Measurements from ENCODE around the gene PSMD14. TPM values are rescaled to one million over a fixed set of nuclear protein-coding genes. Genes with fewer than 3 reads are reported as not detected.

Gene PSMD14
- total and polyA plus RNA-seq, 7 donors, result 27.3 to 50.2 (median 38.5) TPM

DNA sequence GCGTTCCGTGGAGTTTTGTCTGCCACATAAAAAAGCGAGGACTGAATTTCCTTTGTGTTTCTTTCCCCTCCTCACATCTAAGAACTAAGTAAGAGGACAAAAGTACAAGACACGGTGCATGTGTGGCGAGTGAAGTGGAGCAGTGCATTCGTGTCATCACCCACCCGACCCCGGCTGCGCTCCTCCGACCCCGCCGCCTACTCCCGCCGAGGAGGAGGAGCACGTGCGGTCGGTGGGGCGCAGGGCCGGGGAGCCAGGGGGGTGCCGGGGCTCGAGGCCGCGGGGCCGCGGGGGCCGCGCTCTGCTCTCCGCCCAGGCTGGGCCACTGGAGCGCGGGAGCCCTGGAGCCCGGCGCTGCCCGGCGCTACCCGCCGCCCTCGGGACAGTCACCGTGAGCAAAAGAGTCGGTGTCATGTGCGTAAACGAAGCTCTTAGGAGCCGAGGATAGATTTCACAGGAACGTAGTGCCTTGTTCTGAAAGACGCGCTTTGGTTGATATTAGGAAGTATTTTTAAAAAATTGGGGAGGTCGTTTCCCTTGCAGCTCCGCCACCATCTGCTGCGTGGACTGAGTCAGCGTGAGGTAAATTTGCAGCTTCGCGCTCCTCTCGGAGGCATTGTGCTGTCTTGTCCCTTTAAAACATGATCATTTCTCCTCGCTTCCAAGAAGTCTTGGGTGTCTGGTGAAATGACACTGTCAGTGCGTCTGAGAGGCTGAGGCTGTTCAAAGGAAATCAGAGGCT, 118.9 kb downstream of the PSMD14 start:
- H3K4me3 ChIP-seq, result peak overlapping the region in 3 of 4 donors; percentile 6 to 24 (median 9)
- peaks cover 57 to 85% (median 73%) of the 10 kb centered on the region in 3 donors for H3K27me3 ChIP-seq
- peaks cover 0 to 36% (median 18%) of the 10 kb centered on the region in 4 donors for H3K4me1 ChIP-seq
- intact Hi-C loops (cut with DNase I), result no loop called here
- TF ChIP-seq, protein P1, sequence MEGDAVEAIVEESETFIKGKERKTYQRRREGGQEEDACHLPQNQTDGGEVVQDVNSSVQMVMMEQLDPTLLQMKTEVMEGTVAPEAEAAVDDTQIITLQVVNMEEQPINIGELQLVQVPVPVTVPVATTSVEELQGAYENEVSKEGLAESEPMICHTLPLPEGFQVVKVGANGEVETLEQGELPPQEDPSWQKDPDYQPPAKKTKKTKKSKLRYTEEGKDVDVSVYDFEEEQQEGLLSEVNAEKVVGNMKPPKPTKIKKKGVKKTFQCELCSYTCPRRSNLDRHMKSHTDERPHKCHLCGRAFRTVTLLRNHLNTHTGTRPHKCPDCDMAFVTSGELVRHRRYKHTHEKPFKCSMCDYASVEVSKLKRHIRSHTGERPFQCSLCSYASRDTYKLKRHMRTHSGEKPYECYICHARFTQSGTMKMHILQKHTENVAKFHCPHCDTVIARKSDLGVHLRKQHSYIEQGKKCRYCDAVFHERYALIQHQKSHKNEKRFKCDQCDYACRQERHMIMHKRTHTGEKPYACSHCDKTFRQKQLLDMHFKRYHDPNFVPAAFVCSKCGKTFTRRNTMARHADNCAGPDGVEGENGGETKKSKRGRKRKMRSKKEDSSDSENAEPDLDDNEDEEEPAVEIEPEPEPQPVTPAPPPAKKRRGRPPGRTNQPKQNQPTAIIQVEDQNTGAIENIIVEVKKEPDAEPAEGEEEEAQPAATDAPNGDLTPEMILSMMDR (IDR thresholded peaks at IDR 0.05), result no peak
- no peak for TF ChIP-seq EP300 (IDR thresholded peaks at IDR 0.05)
- TF ChIP-seq POLR2A (IDR thresholded peaks at IDR 0.05), result no peak
- TF ChIP-seq POLR2AphosphoS5 (IDR thresholded peaks at IDR 0.05), result no peak
- H3K36me3 ChIP-seq, result no peaks in the 10 kb centered on the region
- 4 to 5% methylated on average over 54 of the region's 54 CpGs for WGBS, 2 donors
- no peak for DNase-seq
- H3K27ac ChIP-seq, result no peak overlapping the region
- no peaks in the 10 kb centered on the region for H3K9me3 ChIP-seq

DNA sequence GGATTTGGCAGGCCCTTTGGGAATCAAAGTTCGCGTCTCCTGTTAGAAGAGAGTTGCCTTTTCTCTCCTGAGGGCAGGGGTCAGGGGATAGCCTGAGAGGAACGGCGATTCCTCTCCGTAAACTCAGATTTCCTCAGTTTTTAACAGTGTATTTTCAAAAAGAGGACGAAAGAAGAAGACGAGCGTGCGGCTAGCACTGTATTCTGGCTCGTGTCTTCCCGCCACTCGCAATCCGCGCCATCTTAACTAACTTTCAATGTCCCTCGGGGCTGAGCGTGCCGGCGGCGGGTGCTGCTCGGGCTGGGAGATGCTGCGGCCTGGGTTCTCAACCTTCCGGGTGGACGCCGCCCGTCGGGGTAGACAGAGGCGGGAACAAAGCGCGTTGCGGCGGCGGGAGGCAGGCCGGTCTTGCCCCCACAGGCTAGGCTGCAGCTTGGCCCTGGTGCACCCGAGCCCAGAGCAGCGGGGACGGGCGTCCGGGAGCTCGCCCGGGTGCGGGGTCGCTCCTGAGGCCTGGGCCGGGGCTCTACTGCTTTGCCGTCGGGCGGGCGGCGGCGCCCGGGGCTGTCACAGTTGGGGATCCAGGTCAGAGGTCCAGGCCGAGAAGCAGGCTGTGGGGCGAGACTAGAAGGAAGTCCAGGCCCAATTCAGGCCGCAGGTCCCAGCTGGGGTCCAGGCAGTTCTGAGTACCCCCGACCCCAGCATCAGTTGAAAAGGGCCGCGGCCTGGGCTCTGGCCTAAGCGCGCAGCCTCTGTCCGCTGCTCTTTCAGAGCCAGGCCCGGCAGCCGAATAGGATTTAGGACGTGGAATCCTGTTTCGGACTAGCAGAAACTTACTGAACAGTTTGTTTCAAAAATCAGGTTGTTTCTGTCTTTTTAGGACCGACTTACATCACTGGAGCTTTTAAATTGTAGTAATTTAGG, 119.7 kb downstream of the PSMD14 start:
- 28 to 46% methylated on average over 64 of the region's 64 CpGs for WGBS, 2 donors
- TF ChIP-seq POLR2A (IDR thresholded peaks at IDR 0.05) (no peak), EP300 (IDR thresholded peaks at IDR 0.05) (no peak), POLR2AphosphoS5 (IDR thresholded peaks at IDR 0.05) (no peak)
- TF ChIP-seq, protein P1 (IDR thresholded peaks at IDR 0.05), result no peak
- no peak for DNase-seq
- intact Hi-C loops (cut with DNase I), result no loop called here
- Histone ChIP-seq H3K4me3 (peak overlapping the region in 1 of 4 donors; percentile 0), H3K4me1 (peaks cover 0 to 36% (median 18%) of the 10 kb centered on the region in 4 donors), H3K27me3 (peaks cover 49 to 76% (median 65%) of the 10 kb centered on the region in 3 donors), H3K36me3 (no peaks in the 10 kb centered on the region), H3K9me3 (no peaks in the 10 kb centered on the region), H3K27ac (no peak overlapping the region)

DNA sequence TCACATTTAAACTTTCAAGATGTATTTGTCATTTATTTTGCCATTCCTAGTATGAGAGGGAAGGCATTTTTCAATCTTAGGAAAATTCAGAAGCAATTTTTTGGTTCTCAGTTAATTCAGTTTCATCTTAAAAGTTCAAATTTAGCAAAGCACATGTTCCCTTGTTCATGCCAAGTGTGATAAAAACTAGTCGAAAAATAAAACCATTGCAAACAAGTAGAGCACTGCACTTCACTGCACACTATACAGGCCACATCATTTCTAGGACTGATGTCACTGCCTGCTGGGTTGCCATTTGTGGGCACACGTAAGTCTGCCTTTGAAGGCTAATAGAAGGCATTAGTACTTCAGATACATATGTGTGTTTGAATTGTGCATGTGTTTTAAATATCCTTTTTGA, 122.2 kb downstream of the PSMD14 start:
- intact Hi-C loops (cut with DNase I), result no loop called here
- Histone ChIP-seq H3K9me3 (no peaks in the 10 kb centered on the region), H3K4me3 (no peak overlapping the region), H3K4me1 (peaks cover 0 to 21% (median 6%) of the 10 kb centered on the region in 4 donors), H3K27ac (no peak overlapping the region), H3K27me3 (peaks cover 28 to 52% (median 40%) of the 10 kb centered on the region in 3 donors), H3K36me3 (no peaks in the 10 kb centered on the region)
- 59 to 79% methylated on average over 2 of the region's 2 CpGs for WGBS, 2 donors
- DNase-seq, result no peak
- TF ChIP-seq, protein P1 (IDR thresholded peaks at IDR 0.05), result no peak
- no peak for TF ChIP-seq POLR2A (IDR thresholded peaks at IDR 0.05)
- TF ChIP-seq POLR2AphosphoS5 (IDR thresholded peaks at IDR 0.05), result no peak
- TF ChIP-seq EP300 (IDR thresholded peaks at IDR 0.05), result no peak

DNA sequence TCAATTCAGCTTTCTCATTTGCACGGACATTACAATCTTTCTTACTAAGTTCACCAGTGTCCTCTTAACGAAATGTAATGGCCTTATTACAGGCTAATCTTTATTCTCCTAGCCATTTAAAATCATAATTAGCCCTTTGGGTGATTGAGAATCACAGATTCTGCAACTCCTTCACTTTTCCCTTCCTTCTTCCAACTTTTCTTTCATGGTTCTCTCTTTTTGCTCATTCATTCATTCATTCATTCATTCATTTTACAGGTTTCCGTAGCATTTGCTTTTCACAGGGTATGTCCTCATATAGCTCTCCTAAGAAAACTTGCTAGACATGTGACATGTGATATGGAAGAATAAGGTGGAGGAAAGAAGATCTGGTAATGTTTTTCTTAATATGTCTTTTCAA, 123.9 kb downstream of the PSMD14 start:
- peaks cover 0 to 11% (median 2%) of the 10 kb centered on the region in 4 donors for H3K4me1 ChIP-seq
- DNase-seq, result no peak
- no peak for TF ChIP-seq POLR2A (IDR thresholded peaks at IDR 0.05)
- no peak for TF ChIP-seq POLR2AphosphoS5 (IDR thresholded peaks at IDR 0.05)
- TF ChIP-seq EP300 (IDR thresholded peaks at IDR 0.05), result no peak
- TF ChIP-seq, protein P1 (IDR thresholded peaks at IDR 0.05), result no peak
- H3K27ac ChIP-seq, result no peak overlapping the region
- no peaks in the 10 kb centered on the region for H3K36me3 ChIP-seq
- 80 to 86% methylated on average over 3 of the region's 3 CpGs for WGBS, 2 donors
- no peak overlapping the region for H3K4me3 ChIP-seq
- intact Hi-C loops (cut with DNase I), result no loop called here
- H3K27me3 ChIP-seq, result peaks cover 15 to 39% (median 23%) of the 10 kb centered on the region in 3 donors
- peaks cover 0 to 3% (median 0%) of the 10 kb centered on the region in 4 donors for H3K9me3 ChIP-seq
